ENCODE measurements around the gene SOHLH2. TPM values are rescaled to one million over a fixed set of nuclear protein-coding genes. Genes with fewer than 3 reads are reported as not detected.

Gene SOHLH2, protein sequence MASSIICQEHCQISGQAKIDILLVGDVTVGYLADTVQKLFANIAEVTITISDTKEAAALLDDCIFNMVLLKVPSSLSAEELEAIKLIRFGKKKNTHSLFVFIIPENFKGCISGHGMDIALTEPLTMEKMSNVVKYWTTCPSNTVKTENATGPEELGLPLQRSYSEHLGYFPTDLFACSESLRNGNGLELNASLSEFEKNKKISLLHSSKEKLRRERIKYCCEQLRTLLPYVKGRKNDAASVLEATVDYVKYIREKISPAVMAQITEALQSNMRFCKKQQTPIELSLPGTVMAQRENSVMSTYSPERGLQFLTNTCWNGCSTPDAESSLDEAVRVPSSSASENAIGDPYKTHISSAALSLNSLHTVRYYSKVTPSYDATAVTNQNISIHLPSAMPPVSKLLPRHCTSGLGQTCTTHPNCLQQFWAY
- 4.9 TPM for total RNA-seq

DNA sequence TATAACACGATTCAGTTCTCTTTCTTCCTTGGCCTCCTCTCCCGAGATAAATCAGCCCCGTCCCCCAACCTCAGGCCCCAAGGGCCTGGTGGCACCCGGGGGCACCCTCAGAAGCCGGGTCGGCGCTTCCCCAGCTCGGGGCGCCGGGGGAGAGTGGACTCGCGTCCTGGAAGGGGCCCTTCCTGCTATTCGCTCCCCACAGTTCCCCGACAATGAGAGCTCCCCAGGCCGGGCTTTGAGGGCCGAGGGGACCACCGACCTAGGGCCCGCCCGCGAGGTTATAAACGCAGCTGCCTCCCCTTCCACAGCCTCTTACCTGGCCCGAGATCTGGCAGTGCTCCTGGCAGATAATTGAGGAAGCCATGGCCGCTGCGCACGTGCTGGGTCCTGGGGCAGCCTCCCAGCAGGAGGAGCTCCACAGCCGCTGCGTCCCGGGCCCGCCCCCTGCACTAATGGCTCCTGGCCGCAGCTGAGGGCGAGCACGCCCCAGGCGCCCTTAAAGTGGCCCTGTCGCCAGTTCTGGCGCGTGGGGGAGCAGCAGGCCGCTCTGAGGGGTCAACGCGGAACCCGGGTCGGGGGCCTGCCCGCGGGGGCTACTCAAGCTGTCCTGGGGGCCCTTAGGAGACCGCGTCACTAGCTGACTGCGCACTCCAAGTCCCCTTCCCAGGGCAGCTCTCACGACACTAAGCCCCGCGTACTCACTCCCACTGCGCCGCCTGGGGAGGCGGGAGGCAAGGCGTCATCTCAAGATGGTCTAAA is at the start of gene SOHLH2:
SOHLH2 (minus strand) TSS at position 394 of the 759 bp plus-strand sequence; CDS start at position 364, 30 bp downstream.
- DNase-seq (ENCODE audit: low spot score in 2 of 2) (no peak), FAIRE-seq (no peak)

DNA sequence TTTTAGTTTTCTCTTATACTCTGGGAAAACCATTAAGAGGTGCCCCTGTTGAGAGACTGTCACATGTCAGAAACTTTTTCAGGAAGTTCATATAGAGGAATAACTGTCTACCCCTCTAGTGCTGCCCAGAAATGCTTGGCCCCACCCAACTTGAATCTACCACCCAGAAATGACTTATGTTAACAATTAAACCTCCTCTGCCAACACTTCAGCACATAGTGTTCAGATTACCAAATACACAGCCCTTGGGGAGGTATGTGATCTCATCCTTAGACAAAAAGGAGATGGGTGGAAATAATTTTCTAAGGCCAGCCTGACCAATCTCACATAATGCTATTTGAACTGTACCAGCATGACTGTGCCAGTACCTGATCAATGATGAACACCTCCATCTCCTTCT is 47.6 kb upstream of the SOHLH2 start:
- FAIRE-seq = no peak
- DNase-seq (ENCODE audit: low spot score in 2 of 2) = no peak

DNA sequence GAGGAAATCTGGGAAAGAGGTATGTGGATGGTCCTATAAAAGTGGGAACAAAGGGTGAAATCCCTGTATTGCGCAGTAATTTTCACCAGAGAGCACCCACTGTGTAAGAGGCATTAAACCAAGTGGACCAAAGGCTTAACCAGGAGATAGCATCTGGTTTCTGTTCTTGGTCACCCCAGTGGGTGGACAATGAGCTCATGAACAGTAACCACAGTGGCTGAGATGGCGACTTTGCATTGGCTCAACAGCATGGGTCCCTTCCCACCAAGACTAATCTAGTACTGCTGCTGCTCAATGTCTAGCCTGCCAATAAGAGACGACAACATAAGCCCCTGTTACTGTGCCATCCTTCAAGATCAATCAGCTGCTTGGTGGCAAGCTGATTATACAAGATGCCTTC is 46.7 kb upstream of the SOHLH2 start:
- FAIRE-seq (no peak), DNase-seq (ENCODE audit: low spot score in 2 of 2) (no peak)

DNA sequence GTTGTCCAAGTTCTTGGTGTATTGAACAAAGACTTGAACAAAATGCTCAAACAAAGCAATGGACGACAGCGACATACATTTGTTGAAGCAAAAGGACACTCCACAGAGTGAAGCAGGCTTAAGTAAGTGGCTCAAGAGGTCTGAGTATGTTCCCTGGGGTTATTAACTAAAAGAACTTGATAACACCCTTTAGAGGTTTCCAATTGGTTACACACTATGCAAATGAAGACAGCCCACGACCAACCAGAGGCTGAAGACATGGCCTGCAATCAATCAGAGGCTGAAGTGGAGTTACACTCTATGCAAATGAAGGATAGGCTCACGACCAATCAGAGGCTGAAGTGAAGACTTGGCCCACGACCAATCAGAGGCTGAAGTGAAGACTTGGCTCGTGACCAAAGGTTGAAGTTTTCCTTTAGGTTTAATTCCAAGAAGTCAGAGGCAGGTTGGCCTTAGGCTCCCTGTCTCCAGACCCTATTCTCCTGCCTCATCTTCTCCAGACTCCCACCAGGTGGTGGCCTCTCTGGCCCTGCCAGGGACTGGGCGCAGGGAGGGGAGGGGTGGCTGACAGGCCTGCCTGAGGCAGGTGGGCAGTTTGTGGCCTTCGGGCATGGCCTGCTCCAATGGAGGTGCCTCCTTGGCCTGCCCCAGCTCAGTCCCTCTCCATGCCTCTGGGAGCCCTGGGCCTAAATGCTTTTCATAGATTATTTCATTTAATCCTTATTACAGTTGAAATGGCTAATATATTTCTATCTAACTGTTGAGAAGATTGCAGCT is 45.2 kb upstream of the SOHLH2 start:
- no peak for DNase-seq (ENCODE audit: low spot score in 2 of 2)
- no peak for FAIRE-seq

DNA sequence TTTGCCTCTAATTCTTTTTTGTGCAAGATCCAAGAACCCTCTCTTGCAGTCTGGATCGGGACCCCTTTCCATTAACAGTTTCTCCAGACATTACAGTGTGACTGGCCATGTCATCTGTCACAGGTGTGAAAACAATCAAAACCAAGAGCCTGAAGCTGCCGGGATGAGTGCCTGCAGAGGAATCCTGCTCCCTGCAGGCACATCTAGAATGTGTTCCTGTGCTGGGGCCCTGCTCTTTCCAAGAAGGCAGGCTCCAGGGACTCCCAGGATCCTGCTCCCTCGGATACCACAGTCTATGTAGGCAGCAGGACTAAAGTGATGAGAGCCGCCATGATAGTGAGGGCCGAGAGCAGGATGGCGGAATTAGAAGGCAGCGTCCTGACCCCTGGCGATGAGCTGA is 44.5 kb upstream of the SOHLH2 start:
- FAIRE-seq (no peak), DNase-seq (ENCODE audit: low spot score in 2 of 2) (no peak)

DNA sequence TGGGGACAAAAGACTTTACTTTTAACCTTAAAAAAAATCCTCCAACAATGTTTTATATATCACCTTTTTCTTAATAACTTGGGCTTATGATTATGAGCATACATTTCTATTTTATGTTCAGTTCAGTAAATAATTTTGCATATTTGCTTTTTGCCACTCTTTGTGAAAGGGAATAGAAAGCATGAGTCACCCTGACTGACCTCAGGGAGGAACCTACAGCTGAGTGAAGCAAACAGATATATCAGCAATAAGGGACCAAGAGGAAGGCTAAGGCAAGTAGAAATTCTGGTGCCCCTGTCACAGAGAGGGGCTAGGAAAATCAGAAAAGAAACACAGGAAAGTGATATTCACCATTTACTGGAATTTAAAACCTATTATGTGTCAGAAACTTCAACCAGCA is 37.2 kb upstream of the SOHLH2 start:
- FAIRE-seq = no peak

DNA sequence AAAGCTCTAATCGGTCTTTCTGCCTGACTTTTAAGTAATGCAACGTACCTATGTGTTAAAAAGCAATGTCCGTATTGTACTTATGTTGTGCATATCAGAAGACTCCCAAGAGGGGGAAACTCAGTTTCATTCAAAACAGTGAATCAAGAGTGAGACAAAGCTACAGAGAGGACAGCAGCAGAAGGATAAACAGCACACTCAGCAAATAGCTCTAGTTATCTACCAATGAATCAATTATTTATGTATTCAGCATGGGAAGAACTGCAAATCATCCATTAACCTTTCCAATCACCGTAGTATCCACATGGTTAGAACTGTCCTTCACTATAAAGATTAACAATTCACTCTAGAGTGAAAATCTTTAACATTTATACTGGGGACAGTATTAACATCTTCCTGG is 36.7 kb upstream of the SOHLH2 start:
- no peak for DNase-seq (ENCODE audit: low spot score in 2 of 2)
- no peak for FAIRE-seq

More for the DNA sequence above, 37.2 kb upstream of the SOHLH2 start:
- DNase-seq (ENCODE audit: low spot score in 2 of 2) = no peak

DNA sequence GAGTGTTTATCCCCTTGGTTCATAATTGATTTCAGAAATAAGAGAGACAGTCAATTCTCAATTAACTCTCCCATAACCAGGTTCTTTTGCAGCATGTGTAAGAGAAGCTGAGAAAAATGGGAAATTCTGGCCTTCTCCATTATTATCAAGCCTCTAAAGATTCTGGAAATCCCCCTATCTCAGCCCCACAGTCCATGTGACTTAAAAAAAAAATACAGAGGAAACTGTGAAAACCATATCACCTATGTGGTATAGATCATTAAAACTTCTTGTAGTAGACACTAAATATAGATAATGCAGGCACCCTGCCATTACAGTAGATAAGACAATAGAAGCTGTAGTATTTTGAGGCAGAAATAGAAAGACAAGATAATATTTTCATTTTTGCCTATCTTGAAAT is 34.3 kb upstream of the SOHLH2 start:
- no peak for FAIRE-seq
- DNase-seq (ENCODE audit: low spot score in 2 of 2) = no peak

DNA sequence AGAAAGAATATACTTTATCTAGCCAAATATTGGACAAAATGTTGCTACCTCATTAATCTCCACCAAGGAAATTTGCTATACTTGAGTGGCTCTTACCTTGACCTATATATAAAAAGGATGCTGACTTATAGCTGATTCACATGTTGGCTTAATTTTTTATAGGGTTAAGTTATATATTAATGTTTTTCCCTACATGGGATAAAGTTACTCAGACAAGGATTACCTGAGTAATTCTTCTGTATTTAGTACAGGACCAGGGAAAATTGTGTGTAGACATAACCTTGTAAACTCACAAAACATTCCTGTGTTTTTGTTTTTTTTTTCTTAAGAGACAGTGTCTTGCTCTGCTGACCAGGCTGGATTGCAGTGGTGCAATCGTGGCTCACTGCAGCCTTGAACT is 30.6 kb upstream of the SOHLH2 start:
- FAIRE-seq (no peak), DNase-seq (ENCODE audit: low spot score in 2 of 2) (no peak)

DNA sequence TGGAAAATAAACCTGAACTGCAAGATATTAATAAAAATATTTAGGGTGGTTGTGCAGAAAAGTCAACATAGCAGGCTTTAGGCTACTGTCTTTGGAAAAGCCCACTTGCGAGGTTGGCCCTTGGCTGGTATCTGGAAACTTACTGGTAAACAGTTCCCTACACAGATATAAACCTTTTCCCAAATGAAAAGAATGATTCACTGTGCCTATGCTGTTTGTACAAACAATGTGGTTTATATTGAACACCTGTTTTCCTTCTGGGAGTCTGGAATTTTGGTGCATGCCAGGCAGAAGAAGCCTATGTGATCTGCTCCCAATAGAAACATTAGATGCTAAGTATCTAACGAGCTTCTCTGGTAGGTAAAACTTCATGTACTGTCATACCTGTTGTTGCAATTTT is 29.7 kb upstream of the SOHLH2 start:
- DNase-seq (ENCODE audit: low spot score in 2 of 2) (no peak), FAIRE-seq (no peak)

DNA sequence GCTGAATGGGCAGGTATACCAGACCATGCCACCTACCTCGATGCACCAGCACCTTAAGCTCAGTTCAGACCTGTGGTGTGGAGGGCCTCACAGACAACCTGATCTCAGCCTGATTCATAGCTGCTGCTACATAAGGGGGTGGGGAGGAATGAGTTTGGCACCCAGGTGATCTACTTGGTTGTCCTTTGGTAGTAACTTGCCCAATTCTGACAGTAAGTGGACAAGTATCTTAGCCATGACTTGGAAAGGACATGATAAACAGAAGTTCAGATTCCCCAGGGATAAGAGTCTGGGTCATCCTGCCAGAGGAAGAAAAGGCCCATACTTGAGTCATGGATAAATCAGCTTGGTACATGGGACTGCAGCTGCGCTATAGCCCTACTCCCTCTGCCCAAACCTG is 28.4 kb upstream of the SOHLH2 start:
- no peak for FAIRE-seq
- no peak for DNase-seq (ENCODE audit: low spot score in 2 of 2)

DNA sequence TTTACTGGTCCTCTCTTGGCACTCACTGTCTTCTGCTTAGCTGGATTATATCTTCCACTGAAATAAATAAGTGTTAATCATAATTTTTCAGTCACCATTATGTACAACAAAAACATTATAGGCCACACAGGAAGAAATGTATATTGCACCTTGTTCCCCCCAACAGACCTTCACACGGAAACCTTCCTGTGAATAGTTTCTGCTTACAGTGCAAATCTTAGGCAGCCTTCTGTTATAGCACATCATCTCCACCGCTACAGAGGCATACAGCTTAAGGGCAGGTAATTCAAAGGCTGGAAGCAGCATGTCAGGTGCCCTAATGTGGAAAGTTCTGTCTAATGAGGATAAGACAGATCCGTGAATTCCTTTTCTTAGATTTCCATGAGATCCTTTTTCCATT is 16.9 kb upstream of the SOHLH2 start:
- FAIRE-seq = no peak
- DNase-seq (ENCODE audit: low spot score in 2 of 2) = no peak

DNA sequence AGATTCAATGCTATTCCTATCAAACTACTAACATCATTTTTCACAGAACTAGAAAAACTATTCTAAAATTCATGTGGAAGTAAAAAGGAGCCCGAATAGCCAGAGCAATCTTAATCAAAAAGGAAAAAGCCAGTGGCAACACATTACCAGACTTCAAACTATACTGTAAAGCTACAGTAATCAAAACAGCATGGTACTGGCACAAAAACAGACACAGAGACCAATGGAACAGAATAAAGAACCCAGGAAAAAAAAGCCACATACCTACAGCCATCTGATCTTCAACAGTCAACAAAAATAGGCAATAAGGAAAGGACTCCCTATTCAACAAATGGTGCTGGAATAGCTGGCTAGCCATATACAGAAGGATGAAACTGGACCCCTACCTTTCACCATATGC is 10.4 kb upstream of the SOHLH2 start:
- no peak for FAIRE-seq
- no peak for DNase-seq (ENCODE audit: low spot score in 2 of 2)

DNA sequence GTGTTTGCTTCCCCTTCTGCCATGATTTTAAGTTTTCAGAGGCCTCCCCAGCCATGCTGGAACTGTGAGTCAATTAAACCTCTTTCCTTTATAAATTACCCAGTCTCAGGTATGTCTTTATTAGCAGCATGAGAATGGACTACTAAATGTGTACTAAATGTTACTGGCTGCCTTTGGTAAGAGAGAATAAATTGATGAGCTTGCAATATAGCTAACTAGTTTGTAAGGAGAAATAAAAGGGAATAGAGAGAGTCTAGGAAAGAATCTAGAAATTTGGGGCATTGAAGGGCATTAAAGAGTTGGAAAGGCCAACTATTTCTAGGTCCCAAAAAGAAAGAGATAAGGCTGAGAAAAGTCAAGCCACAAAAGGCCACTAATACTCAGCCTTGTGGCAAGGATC is 5.5 kb upstream of the SOHLH2 start:
- FAIRE-seq (no peak), DNase-seq (ENCODE audit: low spot score in 2 of 2) (no peak)

DNA sequence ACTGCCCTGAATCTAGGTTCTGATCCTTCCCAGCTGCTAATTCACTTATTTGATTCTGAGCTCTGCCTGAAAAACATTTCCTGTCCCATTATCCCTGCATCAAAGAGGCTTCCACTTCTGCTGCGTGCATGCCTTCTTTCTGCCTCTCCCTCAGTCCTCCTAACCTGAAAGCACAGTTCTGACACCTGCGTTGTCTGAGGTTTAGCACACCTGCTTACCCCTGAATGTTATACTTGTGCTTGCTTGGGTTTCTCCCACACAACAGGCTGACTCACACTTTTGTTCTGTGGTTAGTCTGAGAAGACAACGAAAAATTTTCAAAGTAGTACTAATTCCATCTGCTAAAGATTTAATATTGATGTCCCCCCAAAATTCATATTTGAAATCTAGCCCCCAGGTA is 3.1 kb upstream of the SOHLH2 start:
- DNase-seq (ENCODE audit: low spot score in 2 of 2) (no peak), FAIRE-seq (no peak)

DNA sequence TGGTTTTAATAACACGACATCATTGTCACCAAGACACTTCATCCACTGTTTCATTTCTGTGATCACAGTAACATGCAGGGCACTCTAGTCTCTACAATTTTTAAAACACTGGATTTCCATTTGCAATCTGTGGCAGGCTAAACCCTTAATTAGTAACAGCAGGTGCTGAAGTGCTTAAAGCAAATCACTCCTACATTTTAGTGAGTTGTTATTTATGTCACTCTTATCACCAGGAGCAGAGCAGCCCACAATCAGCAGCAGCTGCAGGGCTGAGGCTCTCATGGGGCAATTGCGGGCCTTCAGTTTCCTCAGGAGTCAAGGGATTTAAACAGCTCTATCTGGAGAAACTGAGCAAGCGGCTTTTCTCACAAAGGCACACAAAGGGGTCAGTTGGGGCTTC is 1.6 kb downstream of the SOHLH2 start:
- DNase-seq (ENCODE audit: low spot score in 2 of 2) (no peak), FAIRE-seq (no peak)

DNA sequence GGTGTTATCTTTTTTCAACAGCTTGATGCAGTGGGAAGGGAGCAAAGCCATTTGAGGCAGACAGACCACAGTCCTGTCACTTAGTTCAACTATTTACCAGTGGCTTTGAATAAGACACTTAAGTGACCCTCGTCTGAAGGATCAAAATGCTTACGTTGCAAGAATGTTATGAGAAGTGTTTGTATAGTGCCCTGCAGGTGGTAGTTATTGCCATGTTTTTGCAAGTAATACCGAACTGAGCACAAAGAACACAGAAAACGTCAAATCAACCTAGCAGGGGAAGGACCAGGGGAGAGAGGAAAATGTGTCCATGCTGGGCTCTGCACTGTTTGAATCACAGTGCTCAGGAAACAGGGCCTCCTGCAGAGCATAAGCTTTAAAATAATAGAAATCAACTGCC is 2.8 kb downstream of the SOHLH2 start:
- FAIRE-seq (no peak), DNase-seq (ENCODE audit: low spot score in 2 of 2) (no peak)

DNA sequence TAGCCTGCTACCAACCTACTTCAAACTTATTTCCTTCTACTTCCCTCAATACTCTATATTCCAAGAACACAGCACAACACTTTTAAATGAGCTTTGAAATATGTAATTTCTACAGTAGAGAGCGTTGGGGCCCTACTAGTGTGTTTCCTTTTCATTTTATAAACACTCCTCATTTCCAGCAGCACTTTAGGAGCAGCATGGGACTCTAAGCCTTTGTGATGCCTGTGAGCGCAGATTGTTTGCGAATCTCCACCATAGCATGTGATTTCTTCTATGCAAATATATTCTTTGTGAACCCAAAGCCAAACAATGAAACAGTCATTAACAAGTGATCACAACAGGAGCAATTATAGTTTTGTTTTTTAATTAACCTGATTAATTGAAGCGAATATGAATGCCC is 3.6 kb downstream of the SOHLH2 start:
- no peak for DNase-seq (ENCODE audit: low spot score in 2 of 2)

DNA sequence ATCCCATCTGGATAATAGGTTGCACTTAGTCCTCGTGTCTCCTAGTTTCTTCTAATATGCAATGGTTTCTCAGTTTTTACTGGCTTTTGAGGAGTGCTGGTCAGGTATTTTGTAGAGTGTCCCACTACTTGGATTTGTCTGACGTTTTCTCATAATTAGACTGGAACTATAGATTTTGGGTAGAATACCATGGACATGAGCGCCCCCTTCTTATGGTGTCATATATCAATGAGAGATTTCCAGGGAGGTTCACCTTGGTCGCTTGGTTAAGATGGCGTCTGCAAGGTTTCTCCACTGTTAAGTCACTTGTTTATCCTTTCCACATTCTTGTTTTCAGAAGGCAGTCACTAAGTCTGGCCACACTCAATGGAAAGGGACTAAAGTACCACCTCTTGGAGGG is 6.7 kb downstream of the SOHLH2 start:
- no peak for DNase-seq (ENCODE audit: low spot score in 2 of 2)
- FAIRE-seq = no peak

More for the DNA sequence above, 3.6 kb downstream of the SOHLH2 start:
- no peak for FAIRE-seq

DNA sequence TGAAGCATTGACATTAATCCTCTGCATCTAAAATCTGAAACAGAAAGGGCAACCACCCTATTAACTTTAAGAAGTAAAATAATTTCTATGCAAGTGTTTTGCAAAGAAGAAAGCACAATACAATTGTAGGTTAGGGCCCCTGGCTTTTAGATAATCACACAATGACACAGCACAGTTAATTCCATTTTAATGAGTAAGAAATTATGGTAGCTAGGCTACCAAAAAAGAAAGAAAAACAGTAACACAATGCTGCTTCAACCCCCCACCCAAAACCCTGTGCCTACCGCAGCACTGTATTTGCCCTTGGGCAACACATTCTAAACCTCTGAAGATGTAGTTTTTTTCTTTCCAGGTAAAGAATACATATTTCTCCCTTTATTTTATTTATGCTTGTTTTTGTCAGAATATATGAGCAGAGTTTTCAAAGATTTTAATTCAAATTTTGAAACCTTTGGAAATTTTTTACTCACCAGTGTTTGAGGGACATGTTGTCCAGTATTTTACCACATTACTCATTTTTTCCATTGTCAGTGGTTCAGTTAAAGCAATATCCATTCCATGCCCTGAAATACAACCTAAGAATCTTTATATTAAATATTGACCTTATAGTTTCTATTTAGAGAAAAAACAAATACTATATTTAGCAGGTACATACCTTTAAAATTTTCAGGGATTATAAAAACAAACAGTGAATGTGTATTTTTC is 21.1 kb downstream of the SOHLH2 start:
- FAIRE-seq = no peak
- no peak for DNase-seq (ENCODE audit: low spot score in 2 of 2)

DNA sequence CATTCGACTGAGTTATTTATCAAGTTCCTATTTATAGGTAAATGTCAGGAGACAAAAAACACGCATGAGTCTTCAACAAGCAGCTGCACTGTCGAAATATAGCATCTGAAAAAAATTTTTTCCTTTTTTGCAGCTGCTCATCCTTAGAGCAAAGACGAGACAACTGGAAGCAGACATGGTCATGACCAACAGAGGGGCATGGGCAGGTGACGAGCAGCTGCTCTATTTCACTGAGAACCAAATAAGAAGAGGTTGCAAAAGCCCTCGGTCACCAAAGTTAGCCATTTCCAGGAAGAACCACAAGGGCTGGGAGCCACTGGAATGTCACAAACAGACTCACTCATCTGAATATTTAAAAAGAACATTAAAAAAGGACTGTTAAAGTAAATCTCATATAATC is 22.2 kb downstream of the SOHLH2 start:
- no peak for DNase-seq (ENCODE audit: low spot score in 2 of 2)
- no peak for FAIRE-seq
